ENCODE measurements around the gene CMSS1. TPM values are rescaled to one million over a fixed set of nuclear protein-coding genes. Genes with fewer than 3 reads are reported as not detected.

CMSS1 gene
- total and polyA plus RNA-seq, 2 of the 13 experiments (the other 11 are each of a cell fraction or from before 2014, with no cell fraction given) = 6.4 to 48.7 TPM

DNA sequence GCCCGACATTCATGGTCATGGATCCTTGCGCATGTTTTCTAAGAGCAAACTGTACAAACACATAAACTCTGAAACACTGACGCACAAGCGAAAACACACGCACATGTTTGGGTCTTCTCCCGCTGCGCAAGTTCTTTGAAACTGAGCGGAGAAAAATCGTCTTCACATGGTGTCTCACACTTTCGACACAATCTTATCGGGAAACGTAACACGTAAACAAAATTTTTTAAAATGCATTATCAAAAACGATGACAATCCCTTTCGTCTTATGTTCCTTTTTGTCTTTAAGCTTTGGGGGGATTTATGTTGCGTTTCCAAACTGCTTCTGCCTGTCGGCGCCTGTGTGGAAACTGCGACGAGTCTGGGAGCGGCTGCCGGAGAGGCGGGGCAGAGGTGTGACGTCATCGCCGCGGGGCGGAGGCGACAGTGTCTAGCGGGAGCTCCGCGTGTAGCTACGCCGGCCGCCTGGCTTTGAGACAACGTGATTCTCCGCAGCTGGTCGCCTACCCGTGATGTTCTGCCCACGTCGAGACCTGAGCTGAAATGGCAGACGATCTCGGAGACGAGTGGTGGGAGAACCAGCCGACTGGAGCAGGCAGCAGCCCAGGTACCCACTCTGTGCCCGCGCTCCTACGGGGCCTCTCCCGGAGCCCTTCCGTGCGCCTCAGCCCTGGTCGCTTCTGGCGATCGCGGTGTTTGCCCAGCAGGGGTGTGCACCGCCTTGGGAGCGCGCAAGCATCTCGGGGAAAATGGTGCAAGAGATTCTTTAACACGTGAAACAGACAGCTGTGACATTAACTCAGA is at the start of gene CMSS1 (continued):
- TF ChIP-seq NAIF1 (CRISPR knock-in tag; IDR thresholded peaks at IDR 0.05; ENCODE audit: borderline replicate concordance) (peak; percentile 76), SOX6 (IDR thresholded peaks at IDR 0.05) (no peak), SOX6 (CRISPR knock-in tag; IDR thresholded peaks at IDR 0.05) (peak; percentile 59), NFRKB (IDR thresholded peaks at IDR 0.05) (no peak), MZF1 (CRISPR knock-in tag; IDR thresholded peaks at IDR 0.05; ENCODE audit: borderline replicate concordance) (peak; percentile 44; the same call in 1 of the 2 replicates), SMAD3 (CRISPR knock-in tag; IDR thresholded peaks at IDR 0.05) (peak; percentile 40; the same call in 1 of the 2 replicates), CBX1 (IDR thresholded peaks at IDR 0.05; ENCODE audit: low read depth) (peak; percentile 74), PPARG (CRISPR knock-in tag; conservative IDR thresholded peaks at IDR 0.05) (0 out of 2 replicates have a peak, but pooled peaks have one; percentile 41), ZNF619 (CRISPR knock-in tag; IDR thresholded peaks at IDR 0.05) (peak; percentile 77; the same call in 1 of the 2 replicates), MIXL1 (CRISPR knock-in tag; IDR thresholded peaks at IDR 0.05) (0 out of 2 replicates have a peak, but pooled peaks have one; percentile 32), ZMAT3 (CRISPR knock-in tag; conservative IDR thresholded peaks at IDR 0.05) (peak; percentile 82; the same call in 1 of the 2 replicates), SIX4 (CRISPR knock-in tag; IDR thresholded peaks at IDR 0.05) (no peak), SIN3B (IDR thresholded peaks at IDR 0.05; ENCODE audit: low read length) (peak; percentile 83), ZBTB10 (CRISPR knock-in tag; IDR thresholded peaks at IDR 0.05; ENCODE audit: borderline replicate concordance) (peak; percentile 19; the same call in 1 of the 2 replicates), HNF4A (CRISPR knock-in tag; IDR thresholded peaks at IDR 0.05) (no peak), ELF1 (CRISPR knock-in tag; IDR thresholded peaks at IDR 0.05) (peak; percentile 67), PAX8 (CRISPR knock-in tag; IDR thresholded peaks at IDR 0.05; ENCODE audit: borderline replicate concordance) (no peak), TFE3 (CRISPR knock-in tag; IDR thresholded peaks at IDR 0.05) (0 out of 2 replicates have a peak, but pooled peaks have one; percentile 22), ZHX1 (CRISPR knock-in tag; IDR thresholded peaks at IDR 0.05; ENCODE audit: low read depth) (peak; percentile 93), MAFG (CRISPR knock-in tag; IDR thresholded peaks at IDR 0.05) (no peak)
- TF ChIP-seq, protein P1, sequence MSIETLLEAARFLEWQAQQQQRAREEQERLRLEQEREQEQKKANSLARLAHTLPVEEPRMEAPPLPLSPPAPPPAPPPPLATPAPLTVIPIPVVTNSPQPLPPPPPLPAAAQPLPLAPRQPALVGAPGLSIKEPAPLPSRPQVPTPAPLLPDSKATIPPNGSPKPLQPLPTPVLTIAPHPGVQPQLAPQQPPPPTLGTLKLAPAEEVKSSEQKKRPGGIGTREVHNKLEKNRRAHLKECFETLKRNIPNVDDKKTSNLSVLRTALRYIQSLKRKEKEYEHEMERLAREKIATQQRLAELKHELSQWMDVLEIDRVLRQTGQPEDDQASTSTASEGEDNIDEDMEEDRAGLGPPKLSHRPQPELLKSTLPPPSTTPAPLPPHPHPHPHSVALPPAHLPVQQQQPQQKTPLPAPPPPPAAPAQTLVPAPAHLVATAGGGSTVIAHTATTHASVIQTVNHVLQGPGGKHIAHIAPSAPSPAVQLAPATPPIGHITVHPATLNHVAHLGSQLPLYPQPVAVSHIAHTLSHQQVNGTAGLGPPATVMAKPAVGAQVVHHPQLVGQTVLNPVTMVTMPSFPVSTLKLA (IDR thresholded peaks at IDR 0.05) = peak; percentile 78

Data from HepG2 (cell line).